Measurements from ENCODE around the gene NDUFS3. TPM values are rescaled to one million over a fixed set of nuclear protein-coding genes. Genes with fewer than 3 reads are reported as not detected.

NDUFS3 gene
- total and polyA plus RNA-seq, 2 experiments from 2014 or later, result 108 to 168 TPM

DNA sequence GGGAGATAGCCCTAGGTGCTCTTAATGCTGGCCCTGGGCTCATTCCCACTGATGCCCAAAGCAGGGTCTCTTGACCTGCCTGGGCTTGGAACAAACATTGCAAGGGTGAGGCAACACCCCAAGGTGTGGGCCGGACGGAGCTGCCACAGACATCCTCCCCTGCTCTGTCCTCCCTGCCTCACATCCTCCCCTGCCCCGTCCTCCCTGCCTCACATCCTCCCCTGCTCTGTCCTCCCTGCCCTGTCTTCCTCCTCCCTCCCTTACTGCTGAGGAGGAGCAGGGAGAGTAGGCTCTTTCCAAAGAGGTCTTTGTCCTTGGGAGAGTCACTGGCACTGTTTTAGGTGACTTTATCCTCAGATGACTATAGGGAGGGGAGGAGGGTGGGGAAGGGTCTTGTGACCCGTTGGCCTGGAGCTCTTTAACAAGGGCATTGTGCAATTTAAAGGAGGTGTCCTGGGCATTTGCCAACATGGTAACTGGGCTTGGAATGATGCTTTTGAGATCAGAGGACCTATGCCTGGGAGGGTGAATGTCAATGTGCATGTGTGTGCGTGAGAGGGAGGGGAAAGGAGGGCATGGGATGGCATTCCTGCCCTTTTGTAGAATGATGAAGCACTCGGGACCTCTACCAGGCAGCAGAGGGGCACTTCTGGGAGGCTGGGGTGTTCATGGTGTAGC lies 8.3 kb downstream of the NDUFS3 start (continued):
- TF ChIP-seq, protein P1, sequence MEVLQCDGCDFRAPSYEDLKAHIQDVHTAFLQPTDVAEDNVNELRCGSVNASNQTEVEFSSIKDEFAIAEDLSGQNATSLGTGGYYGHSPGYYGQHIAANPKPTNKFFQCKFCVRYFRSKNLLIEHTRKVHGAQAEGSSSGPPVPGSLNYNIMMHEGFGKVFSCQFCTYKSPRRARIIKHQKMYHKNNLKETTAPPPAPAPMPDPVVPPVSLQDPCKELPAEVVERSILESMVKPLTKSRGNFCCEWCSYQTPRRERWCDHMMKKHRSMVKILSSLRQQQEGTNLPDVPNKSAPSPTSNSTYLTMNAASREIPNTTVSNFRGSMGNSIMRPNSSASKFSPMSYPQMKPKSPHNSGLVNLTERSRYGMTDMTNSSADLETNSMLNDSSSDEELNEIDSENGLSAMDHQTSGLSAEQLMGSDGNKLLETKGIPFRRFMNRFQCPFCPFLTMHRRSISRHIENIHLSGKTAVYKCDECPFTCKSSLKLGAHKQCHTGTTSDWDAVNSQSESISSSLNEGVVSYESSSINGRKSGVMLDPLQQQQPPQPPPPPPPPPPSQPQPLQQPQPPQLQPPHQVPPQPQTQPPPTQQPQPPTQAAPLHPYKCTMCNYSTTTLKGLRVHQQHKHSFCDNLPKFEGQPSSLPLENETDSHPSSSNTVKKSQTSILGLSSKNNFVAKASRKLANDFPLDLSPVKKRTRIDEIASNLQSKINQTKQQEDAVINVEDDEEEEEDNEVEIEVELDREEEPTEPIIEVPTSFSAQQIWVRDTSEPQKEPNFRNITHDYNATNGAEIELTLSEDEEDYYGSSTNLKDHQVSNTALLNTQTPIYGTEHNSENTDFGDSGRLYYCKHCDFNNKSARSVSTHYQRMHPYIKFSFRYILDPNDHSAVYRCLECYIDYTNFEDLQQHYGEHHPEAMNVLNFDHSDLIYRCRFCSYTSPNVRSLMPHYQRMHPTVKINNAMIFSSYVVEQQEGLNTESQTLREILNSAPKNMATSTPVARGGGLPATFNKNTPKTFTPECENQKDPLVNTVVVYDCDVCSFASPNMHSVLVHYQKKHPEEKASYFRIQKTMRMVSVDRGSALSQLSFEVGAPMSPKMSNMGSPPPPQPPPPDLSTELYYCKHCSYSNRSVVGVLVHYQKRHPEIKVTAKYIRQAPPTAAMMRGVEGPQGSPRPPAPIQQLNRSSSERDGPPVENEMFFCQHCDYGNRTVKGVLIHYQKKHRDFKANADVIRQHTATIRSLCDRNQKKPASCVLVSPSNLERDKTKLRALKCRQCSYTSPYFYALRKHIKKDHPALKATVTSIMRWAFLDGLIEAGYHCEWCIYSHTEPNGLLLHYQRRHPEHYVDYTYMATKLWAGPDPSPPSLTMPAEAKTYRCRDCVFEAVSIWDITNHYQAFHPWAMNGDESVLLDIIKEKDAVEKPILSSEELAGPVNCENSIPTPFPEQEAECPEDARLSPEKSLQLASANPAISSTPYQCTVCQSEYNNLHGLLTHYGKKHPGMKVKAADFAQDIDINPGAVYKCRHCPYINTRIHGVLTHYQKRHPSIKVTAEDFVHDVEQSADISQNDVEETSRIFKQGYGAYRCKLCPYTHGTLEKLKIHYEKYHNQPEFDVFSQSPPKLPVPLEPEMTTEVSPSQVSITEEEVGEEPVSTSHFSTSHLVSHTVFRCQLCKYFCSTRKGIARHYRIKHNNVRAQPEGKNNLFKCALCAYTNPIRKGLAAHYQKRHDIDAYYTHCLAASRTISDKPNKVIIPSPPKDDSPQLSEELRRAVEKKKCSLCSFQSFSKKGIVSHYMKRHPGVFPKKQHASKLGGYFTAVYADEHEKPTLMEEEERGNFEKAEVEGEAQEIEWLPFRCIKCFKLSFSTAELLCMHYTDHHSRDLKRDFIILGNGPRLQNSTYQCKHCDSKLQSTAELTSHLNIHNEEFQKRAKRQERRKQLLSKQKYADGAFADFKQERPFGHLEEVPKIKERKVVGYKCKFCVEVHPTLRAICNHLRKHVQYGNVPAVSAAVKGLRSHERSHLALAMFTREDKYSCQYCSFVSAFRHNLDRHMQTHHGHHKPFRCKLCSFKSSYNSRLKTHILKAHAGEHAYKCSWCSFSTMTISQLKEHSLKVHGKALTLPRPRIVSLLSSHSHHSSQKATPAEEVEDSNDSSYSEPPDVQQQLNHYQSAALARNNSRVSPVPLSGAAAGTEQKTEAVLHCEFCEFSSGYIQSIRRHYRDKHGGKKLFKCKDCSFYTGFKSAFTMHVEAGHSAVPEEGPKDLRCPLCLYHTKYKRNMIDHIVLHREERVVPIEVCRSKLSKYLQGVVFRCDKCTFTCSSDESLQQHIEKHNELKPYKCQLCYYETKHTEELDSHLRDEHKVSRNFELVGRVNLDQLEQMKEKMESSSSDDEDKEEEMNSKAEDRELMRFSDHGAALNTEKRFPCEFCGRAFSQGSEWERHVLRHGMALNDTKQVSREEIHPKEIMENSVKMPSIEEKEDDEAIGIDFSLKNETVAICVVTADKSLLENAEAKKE (CRISPR knock-in tag; IDR thresholded peaks at IDR 0.05), result no peak
- TF ChIP-seq JUNB (IDR thresholded peaks at IDR 0.05; ENCODE audit: unreplicated experiment) (no peak), EZH2phosphoT487 (IDR thresholded peaks at IDR 0.05; ENCODE audit: unreplicated experiment) (no peak), ZNF331 (CRISPR knock-in tag; IDR thresholded peaks at IDR 0.05; ENCODE audit: low read depth) (no peak), STAT1 (IDR thresholded peaks at IDR 0.05; ENCODE audit: unreplicated experiment) (no peak), ZNF114 (CRISPR knock-in tag; IDR thresholded peaks at IDR 0.05) (no peak), CTCF (conservative IDR thresholded peaks at IDR 0.05; ENCODE audit: low read depth in 2 of 2) (no peak), CREB1 (CRISPR knock-in tag; IDR thresholded peaks at IDR 0.05; ENCODE audit: low read depth) (no peak)
- TF ChIP-seq, protein P2, sequence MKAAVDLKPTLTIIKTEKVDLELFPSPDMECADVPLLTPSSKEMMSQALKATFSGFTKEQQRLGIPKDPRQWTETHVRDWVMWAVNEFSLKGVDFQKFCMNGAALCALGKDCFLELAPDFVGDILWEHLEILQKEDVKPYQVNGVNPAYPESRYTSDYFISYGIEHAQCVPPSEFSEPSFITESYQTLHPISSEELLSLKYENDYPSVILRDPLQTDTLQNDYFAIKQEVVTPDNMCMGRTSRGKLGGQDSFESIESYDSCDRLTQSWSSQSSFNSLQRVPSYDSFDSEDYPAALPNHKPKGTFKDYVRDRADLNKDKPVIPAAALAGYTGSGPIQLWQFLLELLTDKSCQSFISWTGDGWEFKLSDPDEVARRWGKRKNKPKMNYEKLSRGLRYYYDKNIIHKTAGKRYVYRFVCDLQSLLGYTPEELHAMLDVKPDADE (IDR thresholded peaks at IDR 0.05), result no peak

All from GM23338 (cell line).